NB4 (cell line): Measurements from ENCODE around the gene SBNO2.

ENCODE experiments used
- DNase-seq: peaks from one replicate; pipeline ENCODE4 v3.0.0; 2010; ENCODE audit warnings: low read depth
- H3K4me3 ChIP-seq: one replicate; pipeline ENCODE4 v1.5.1; 2011; ENCODE audit warnings: mild to moderate bottlenecking, low read depth, low read length, moderate library complexity
- MYC ChIP-seq: IDR thresholded peaks from 2 replicates; pipeline ENCODE4 v1.6.1; 2011; ENCODE audit warnings: low read depth, low read length
- POLR2A ChIP-seq: IDR thresholded peaks from 2 replicates; pipeline ENCODE4 v1.6.1; 2011; ENCODE audit warnings: mild to moderate bottlenecking; ENCODE audit not compliant: insufficient read length; ENCODE audit errors: extremely low read depth
- TF ChIP-seq, protein P1 (sequence below): IDR thresholded peaks from 2 replicates; pipeline ENCODE4 v1.6.1; 2011; ENCODE audit warnings: low read depth, low read length
- TF ChIP-seq, protein P2 (sequence below): IDR thresholded peaks from one replicate; pipeline ENCODE4 v1.5.1; 2012; ENCODE audit warnings: low read depth, low read length

The SBNO2 gene

DNA sequence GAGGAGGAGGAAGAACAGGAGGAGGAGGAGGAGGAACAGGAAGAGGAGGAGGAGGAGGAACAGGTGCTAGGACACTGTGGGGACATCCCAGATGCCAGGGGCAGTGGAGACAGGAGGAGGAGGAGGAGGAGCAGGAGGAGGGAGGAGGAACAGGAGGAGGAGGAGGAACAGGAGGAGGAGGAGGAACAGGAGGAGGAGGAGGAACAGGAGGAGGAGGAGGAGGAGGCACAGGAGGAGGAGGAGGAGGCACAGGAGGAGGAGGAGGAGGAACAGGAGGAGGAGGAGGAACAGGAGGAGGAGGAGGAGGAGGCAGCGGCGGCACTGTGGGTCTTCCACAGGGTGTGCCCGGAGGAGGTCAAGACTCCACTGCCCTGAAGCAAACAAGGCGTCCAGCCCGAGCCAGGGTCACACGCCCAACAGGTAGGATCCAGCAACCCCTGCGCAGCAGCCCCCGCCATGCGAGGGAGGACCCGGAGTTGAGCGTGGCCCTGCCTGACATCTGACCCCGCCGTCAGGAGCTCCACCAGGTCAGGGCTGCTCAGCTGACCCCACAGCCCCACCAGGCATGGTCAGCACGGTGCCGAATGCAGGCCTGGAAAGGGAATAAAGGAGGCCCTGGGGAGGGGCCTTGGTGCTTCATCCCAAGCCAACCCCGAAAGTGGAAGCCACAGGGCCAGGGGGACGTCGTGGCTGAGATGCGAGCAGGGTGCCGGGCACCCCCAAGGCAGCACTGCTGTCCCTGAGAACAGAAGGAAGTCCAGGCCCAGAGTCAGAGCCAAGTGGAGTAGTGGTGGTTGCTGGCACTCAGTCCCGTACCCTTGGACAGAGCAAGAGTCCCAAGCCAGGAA is 9.2 kb downstream of the SBNO2 start:
- TF ChIP-seq, protein P1, sequence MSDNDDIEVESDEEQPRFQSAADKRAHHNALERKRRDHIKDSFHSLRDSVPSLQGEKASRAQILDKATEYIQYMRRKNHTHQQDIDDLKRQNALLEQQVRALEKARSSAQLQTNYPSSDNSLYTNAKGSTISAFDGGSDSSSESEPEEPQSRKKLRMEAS: no peak
- TF ChIP-seq MYC (no peak), POLR2A (no peak)
- TF ChIP-seq, protein P2, sequence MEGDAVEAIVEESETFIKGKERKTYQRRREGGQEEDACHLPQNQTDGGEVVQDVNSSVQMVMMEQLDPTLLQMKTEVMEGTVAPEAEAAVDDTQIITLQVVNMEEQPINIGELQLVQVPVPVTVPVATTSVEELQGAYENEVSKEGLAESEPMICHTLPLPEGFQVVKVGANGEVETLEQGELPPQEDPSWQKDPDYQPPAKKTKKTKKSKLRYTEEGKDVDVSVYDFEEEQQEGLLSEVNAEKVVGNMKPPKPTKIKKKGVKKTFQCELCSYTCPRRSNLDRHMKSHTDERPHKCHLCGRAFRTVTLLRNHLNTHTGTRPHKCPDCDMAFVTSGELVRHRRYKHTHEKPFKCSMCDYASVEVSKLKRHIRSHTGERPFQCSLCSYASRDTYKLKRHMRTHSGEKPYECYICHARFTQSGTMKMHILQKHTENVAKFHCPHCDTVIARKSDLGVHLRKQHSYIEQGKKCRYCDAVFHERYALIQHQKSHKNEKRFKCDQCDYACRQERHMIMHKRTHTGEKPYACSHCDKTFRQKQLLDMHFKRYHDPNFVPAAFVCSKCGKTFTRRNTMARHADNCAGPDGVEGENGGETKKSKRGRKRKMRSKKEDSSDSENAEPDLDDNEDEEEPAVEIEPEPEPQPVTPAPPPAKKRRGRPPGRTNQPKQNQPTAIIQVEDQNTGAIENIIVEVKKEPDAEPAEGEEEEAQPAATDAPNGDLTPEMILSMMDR: no peak
- DNase-seq: no peak
- no peak overlapping the region for H3K4me3 ChIP-seq

DNA sequence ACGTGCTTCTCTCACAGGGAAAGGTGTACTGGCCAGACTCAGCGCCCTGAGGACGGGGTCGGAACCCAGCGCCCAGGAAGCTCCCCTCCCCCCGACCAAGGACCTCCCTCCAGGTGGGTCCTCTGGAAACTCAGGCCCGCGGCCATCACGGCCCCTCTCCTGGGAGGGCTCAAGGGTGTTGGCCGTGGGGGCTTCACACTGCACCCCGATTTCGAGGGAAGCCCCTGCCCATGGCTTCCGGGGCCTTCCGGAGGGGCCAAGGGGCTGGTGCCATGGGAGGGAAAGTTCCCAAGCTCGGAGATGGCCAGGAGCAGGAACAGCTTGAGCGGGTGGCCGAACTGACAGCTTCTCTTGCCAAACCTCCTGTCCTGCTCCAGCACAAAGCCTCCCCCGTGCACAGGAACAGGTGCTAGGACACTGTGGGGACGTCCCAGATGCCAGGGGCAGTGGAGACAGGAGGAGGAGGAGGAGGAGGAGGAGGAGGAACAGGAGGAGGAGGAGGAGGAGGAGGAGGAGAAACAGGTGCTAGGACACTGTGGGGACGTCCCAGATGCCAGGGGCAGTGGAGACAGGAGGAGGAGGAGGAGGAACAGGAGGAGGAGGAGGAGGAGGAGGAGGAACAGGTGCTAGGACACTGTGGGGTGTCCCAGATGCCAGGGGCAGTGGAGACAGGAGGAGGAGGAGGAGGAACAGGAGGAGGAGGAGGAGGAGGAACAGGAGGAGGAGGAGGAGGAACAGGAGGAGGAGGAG is 10.0 kb downstream of the SBNO2 start:
- no peak for DNase-seq
- no peak overlapping the region for H3K4me3 ChIP-seq
- TF ChIP-seq, protein P2: no peak
- TF ChIP-seq, protein P1: no peak
- TF ChIP-seq MYC (no peak), POLR2A (no peak)

DNA sequence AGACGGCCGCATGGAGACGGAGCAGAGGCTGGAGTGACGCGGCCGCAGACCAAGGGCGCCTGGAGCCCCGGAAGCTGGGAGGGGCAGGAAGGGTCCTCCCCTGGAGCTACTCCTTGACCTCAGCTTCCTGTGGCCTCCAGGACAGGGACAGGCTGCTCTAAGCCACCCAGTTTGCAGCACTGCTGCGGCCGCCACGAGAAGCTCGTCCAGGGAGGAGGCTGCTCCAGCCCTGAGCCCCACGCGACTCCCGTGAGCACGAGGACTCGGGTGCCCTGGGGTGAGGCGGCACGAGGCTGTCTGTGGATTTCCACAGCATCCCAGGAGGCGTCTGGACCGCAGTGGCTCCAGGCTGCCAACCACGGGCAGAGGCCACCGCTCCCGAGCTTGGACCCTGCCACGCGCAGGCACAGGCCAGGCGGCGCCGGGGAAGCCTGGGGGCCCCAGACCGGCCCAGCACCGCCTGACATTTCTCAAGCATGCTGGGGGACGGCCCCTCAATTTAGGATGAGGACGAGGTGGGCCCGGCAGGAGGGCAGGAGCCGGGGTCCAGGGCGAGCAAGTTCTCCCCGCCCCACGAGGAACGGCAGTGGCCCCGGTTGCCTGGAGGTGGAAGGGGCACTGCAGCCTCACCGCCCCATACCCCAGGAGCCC is 10.7 kb downstream of the SBNO2 start:
- no peak for DNase-seq
- no peak overlapping the region for H3K4me3 ChIP-seq
- TF ChIP-seq, protein P1: no peak
- no peak for TF ChIP-seq POLR2A
- TF ChIP-seq, protein P2: no peak
- TF ChIP-seq MYC: no peak

DNA sequence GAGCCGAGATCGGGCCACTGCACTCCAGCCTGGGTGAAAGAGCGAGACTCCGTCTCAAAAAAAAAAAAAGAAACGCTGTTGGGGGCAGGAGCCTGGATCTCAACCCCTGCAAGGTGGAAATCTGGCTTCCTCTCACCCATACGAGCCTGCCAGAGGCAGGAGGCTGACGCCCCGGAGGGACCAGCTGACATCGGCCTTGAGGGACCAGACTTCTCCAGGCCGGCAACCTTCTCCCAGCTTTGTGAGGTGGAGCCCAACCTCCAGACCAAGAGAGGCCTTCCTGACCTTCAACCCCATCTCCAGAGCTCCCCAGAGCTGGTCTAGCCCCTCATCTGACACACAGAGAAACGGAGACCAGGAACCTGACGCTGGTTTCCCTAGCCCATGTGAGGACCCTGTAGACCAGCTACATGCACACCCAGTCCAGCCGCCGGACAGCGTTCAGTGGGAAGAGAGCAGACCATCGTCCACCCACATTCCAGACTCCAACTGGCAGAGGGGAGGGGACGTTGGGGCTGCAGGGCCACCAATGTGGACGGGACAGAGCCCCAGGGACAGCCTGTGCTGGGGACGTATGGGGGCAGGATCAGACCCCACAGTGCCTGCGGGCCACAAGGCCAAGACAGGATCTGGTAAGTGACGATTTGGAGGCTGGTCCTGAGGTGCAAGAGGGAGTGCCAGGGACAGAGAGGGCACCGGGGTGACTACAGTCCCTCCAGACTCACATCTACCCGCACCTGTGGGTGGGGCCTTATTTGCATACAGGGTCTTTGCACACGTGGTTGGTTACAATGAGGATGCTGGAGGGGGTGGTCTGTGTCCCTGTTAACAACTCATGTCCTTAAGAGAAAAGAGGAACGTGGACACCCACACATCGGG is 11.4 kb downstream of the SBNO2 start:
- TF ChIP-seq, protein P2: no peak
- TF ChIP-seq, protein P1: no peak
- TF ChIP-seq MYC (no peak), POLR2A (no peak)
- DNase-seq: peak; percentile 40

DNA sequence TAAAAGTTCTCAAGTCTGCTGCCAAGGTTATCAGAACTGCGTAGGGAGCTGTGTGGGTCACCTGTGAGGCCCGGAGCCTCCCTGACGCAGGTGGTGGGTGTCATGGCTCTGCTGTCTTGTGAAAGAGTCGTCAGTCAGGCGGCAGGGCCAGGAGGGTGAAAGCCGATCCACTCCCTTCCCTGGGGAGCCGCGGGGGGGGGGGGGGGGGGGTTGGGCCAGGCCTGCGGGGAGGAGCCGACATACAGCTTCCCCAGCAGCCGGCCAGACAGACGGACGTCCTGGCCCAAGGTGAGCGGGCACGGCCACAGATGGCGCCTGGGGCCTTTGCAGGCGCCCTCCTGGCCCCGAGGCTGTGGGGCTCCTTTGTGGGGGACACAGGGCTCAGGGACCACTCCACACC is 12.4 kb downstream of the SBNO2 start:
- TF ChIP-seq, protein P2: no peak
- TF ChIP-seq POLR2A (no peak), MYC (no peak)
- TF ChIP-seq, protein P1: no peak
- no peak overlapping the region for H3K4me3 ChIP-seq
- DNase-seq: peak; percentile 39

More for the DNA sequence above, 11.4 kb downstream of the SBNO2 start:
- no peak overlapping the region for H3K4me3 ChIP-seq
